GM15510 (cell line): Measurements from ENCODE around the gene CRHR2.

Experiments
- POLR2A ChIP-seq: IDR thresholded peaks from 3 replicates; pipeline ENCODE4 v1.6.1; 2011; ENCODE audit warnings: borderline replicate concordance; ENCODE audit not compliant: insufficient read length; ENCODE audit errors: extremely low read depth

Gene CRHR2

GRCh38 chr7:30668102-30668501, 14.2 kb downstream of the CRHR2 start:
- TF ChIP-seq POLR2A, result no peak

GRCh38 chr7:30667172-30667571, 15.1 kb downstream of the CRHR2 start:
- TF ChIP-seq POLR2A, result no peak

GRCh38 chr7:30665449-30665848, 16.8 kb downstream of the CRHR2 start:
- no peak for TF ChIP-seq POLR2A

GRCh38 chr7:30665043-30665442, 17.2 kb downstream of the CRHR2 start:
- TF ChIP-seq POLR2A, result no peak

- TF ChIP-seq POLR2A, result no peak
Measured at GRCh38 chr7:30664184-30664885, 17.9 kb downstream of the CRHR2 start.

GRCh38 chr7:30663414-30663813, 18.8 kb downstream of the CRHR2 start:
- TF ChIP-seq POLR2A, result no peak

GRCh38 chr7:30662431-30662939, 19.8 kb downstream of the CRHR2 start:
- no peak for TF ChIP-seq POLR2A

- TF ChIP-seq POLR2A, result no peak
Measured at GRCh38 chr7:30661926-30662325, 20.3 kb downstream of the CRHR2 start.

GRCh38 chr7:30660331-30661255, 21.7 kb downstream of the CRHR2 start:
- no peak for TF ChIP-seq POLR2A

- TF ChIP-seq POLR2A, result no peak
Measured at GRCh38 chr7:30659312-30659711, 22.9 kb downstream of the CRHR2 start.

GRCh38 chr7:30658479-30659074, 23.7 kb downstream of the CRHR2 start:
- no peak for TF ChIP-seq POLR2A

- TF ChIP-seq POLR2A, result no peak
Measured at GRCh38 chr7:30657131-30657530, 25.1 kb downstream of the CRHR2 start.

GRCh38 chr7:30656006-30656957, 26.0 kb downstream of the CRHR2 start:
- TF ChIP-seq POLR2A, result no peak
